Measurements from ENCODE around the gene TIMP2.

TIMP2 gene

DNA sequence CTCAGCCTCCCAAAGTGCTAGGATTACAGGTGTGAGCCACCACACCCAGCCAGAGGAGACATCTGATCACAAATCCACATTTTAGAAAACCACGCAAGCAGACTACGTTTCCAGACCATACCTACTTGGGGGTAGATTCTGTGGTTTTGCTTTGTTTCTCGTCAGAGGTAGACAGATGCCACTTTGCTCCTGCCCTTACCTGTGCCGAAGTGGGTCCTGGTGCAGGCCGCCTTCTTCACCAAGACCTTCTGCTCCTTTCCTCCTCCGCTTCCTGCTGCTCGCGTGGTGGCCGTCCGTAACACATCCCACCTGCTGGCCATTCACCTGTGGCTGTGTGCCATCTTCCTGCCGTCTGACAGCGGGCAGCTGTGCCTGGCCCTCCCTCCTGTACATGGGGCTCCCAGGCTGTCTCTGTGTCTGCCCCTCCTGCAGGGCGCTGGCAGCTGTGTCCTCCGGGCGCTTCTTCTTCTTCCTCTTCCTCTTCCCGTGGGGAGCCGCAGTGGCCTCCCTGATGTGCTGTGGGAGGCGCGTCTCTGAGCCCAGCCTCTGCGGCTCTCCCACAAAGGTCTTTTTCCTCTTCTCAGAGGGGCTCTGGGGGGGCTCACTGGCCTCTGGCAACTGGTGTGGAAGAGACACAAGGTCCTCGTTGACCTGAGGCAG lies 121.9 kb downstream of the TIMP2 start:
- Histone ChIP-seq H3K9ac (ENCODE audit: low read depth, low read length) (no peak overlapping the region), H3K36me3 (ENCODE audit: control insufficient read depth, insufficient read depth, low read length) (peaks cover 71% of the 10 kb centered on the region), H3K4me3 (ENCODE audit: low read depth, low read length) (no peak overlapping the region), H3K9me3 (ENCODE audit: control insufficient read depth, insufficient read depth, low read length) (no peaks in the 10 kb centered on the region), H3K4me1 (ENCODE audit: control insufficient read depth, insufficient read depth, low read length) (no peaks in the 10 kb centered on the region), H3K27me3 (ENCODE audit: control insufficient read depth, insufficient read depth, low read length) (no peaks in the 10 kb centered on the region)

Data from iPS-15b (cell line).